Testis (tissue), 3 donors: ENCODE measurements around the gene VANGL2. TPM values are rescaled to one million over a fixed set of nuclear protein-coding genes. Genes with fewer than 3 reads are reported as not detected.

ENCODE experiments used
- DNase-seq: peaks from one replicate; pipeline ENCODE4 v3.0.0-alpha.2; 2019
- H3K27ac ChIP-seq, 2 donors: fragments of 200-600 bp; sonication (generic); one replicate each; pipeline ENCODE4 v1.5.1; 2019
- H3K27me3 ChIP-seq: fragments of 200-600 bp; sonication (generic); one replicate; pipeline ENCODE4 v1.5.1; 2019
- H3K36me3 ChIP-seq: fragments of 200-600 bp; sonication (generic); one replicate; pipeline ENCODE4 v1.5.1; 2017; ENCODE audit warnings: low read depth; ENCODE audit errors: missing control alignments
- H3K4me1 ChIP-seq: fragments of 200-600 bp; sonication (generic); one replicate; pipeline ENCODE4 v1.5.1; 2019
- H3K4me3 ChIP-seq, 2 donors: fragments of 200-600 bp; sonication (generic); one replicate each; pipeline ENCODE4 v1.5.1; 2017 to 2019
- H3K9me3 ChIP-seq: fragments of 200-600 bp; sonication (generic); one replicate; pipeline ENCODE4 v1.5.1; 2017
- POLR2A ChIP-seq: fragments of 450-650 bp; IDR thresholded peaks from one replicate; pipeline ENCODE4 v1.6.1; 2017; ENCODE audit warnings: antibody characterized with exemption, mild to moderate bottlenecking, moderate library complexity
- WGBS, 2 donors: methylation state at CpG; one replicate each; pipeline ENCODE4 v1.1.5; 2018; 5-methylcytosine and 5-hydroxymethylcytosine counted together
- intact Hi-C: fragments of 100-400 bp; cut with DNase I; formaldehyde crosslinking; loops from one replicate; pipeline ENCODE4 v1.15.1; 2023; ENCODE audit warnings: low total_unique reads
- polyA plus RNA-seq: library from polyadenylated mRNA; stranded (reverse); fragments of 350-450 nt; fragmentation: Illumina TruSeq; extraction: RNeasy Lipid Tissue Mini Kit (QIAGEN cat#74804); gene quantifications from one replicate; pipeline ENCODE4 v1.2.3, GENCODE V29; 2014; ENCODE audit warnings: low read depth, low replicate concordance; ENCODE audit not compliant: insufficient read depth
- total RNA-seq, 2 donors: library from RNA; depleted of rRNA; stranded (reverse); fragments of >200 nt; gene quantifications; one replicate each; pipeline ENCODE4 v1.2.3, GENCODE V29; 2016
- TF ChIP-seq, protein P1 (sequence below), 3 experiments: fragments of 450-650 bp in 2 of 3; fragments of 200-600 bp in 1 of 3; sonication (generic) in 1 of 3; IDR thresholded peaks; one replicate each; pipeline ENCODE4 v1.5.1; 2016 to 2019; ENCODE audit warnings: antibody characterized with exemption in 3 of 3, mild to moderate bottlenecking in 2 of 3, moderate library complexity in 1 of 3

The VANGL2 gene
- total and polyA plus RNA-seq, 3 donors from 2014 or later, result 3.6 to 5.9 (median 3.8) TPM

- no peak for DNase-seq
- TF ChIP-seq POLR2A, result no peak
- TF ChIP-seq, protein P1, sequence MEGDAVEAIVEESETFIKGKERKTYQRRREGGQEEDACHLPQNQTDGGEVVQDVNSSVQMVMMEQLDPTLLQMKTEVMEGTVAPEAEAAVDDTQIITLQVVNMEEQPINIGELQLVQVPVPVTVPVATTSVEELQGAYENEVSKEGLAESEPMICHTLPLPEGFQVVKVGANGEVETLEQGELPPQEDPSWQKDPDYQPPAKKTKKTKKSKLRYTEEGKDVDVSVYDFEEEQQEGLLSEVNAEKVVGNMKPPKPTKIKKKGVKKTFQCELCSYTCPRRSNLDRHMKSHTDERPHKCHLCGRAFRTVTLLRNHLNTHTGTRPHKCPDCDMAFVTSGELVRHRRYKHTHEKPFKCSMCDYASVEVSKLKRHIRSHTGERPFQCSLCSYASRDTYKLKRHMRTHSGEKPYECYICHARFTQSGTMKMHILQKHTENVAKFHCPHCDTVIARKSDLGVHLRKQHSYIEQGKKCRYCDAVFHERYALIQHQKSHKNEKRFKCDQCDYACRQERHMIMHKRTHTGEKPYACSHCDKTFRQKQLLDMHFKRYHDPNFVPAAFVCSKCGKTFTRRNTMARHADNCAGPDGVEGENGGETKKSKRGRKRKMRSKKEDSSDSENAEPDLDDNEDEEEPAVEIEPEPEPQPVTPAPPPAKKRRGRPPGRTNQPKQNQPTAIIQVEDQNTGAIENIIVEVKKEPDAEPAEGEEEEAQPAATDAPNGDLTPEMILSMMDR (IDR thresholded peaks at IDR 0.05), result no peak
- WGBS, 2 donors, result 78 to 88% methylated on average over 6 to 8 of the region's 8 CpGs
- no peaks in the 10 kb centered on the region for H3K36me3 ChIP-seq
- H3K4me3 ChIP-seq, result no peak overlapping the region
- H3K27me3 ChIP-seq, result no peaks in the 10 kb centered on the region
- no peak overlapping the region for H3K27ac ChIP-seq
- no peaks in the 10 kb centered on the region for H3K4me1 ChIP-seq
- H3K9me3 ChIP-seq, result no peaks in the 10 kb centered on the region
- intact Hi-C loops, result no loop called here
Measured at GRCh38 chr1:160360227-160360695, 40.1 kb upstream of the VANGL2 start.

DNA sequence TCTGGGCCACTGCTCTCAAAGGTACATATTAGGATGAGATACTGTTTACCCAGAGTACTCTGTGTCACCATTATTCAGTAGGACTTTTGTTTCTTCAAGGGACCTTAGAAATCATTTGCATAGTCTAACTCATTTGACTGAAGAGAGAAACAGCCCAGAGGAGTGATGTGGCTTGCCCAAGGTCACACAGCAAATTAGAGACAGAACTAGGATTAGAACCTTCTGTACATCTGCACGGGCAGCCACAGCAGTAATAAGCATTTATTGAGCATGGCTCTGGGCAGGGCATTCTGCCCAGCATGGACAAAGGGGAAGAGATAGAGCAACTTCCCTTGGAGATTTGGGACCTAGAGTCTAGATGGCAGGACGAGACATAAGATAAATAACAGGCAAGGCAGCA, 39.2 kb upstream of the VANGL2 start:
- DNase-seq, result no peak
- Histone ChIP-seq H3K27ac (no peak overlapping the region), H3K9me3 (no peaks in the 10 kb centered on the region), H3K4me3 (no peak overlapping the region), H3K27me3 (no peaks in the 10 kb centered on the region), H3K36me3 (no peaks in the 10 kb centered on the region), H3K4me1 (no peaks in the 10 kb centered on the region)
- intact Hi-C loops, result no loop called here
- TF ChIP-seq, protein P1 (IDR thresholded peaks at IDR 0.05), result no peak
- TF ChIP-seq POLR2A, result no peak
- 71 to 74% methylated on average over 2 of the region's 2 CpGs for WGBS, 2 donors

DNA sequence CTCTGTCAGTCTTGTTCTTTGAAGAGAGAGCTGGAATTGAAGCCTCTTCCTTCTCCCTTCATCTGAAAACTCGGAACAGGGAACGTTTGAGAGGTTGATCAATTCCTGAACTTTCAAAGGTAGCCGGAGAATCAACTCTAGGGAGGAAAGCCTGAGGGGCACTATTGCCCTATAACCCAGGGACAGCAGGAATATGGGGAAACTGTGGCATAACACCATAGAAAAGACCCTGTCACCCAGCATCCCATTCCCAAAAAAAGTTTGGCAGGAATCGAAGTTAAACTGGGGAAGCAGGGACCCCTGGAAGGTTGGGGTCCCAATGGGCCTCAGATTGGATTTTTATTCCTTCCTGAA, 38.6 kb upstream of the VANGL2 start:
- Histone ChIP-seq H3K4me3 (no peak overlapping the region), H3K27me3 (no peaks in the 10 kb centered on the region), H3K27ac (no peak overlapping the region), H3K4me1 (no peaks in the 10 kb centered on the region), H3K9me3 (no peaks in the 10 kb centered on the region), H3K36me3 (no peaks in the 10 kb centered on the region)
- TF ChIP-seq, protein P1 (IDR thresholded peaks at IDR 0.05), result no peak
- no peak for TF ChIP-seq POLR2A
- WGBS, 2 donors, result 75 to 88% methylated on average over 4 of the region's 4 CpGs
- no peak for DNase-seq
- intact Hi-C loops, result no loop called here

DNA sequence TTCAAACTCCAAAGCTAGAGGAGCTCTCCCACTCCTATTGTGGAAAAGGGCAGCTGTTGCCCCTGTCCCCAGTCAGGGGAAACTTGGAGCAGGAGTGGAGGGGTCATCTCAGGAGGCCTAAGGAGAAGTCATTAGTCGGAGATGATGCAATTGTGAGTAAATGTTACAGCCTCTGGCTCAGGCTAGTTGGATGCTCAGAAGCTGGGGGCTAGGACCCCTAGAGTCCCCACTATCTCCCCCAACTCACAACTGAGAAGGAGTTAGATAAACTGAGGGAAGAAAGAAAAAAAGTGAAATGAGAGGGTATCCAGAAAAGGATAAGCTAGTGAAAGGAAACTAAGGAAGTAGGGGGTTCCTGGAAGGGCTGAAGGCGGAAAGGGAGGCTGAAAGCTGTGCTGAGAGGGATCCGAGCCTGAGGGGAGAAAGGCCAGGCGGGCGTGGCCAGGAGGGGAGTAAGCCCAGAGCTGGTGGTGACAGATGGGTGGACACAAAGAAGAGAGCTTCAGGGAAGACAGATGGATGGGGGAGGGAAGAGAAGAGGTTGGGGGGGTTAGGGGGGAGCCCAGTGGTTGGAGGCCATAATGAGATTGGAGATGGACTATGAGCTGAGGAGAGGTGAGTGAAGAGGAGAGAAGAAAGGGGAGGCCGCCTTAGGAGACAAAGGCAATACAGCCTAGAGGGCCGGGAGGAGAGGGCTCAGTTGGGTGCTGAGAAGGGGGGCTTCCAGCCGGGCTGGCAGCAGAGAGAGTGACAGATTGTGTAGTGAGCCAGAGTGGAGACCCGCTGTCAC, 38.0 kb upstream of the VANGL2 start:
- no peak for DNase-seq
- Histone ChIP-seq H3K27ac (no peak overlapping the region), H3K4me1 (no peaks in the 10 kb centered on the region), H3K27me3 (no peaks in the 10 kb centered on the region), H3K9me3 (no peaks in the 10 kb centered on the region), H3K4me3 (no peak overlapping the region), H3K36me3 (no peaks in the 10 kb centered on the region)
- intact Hi-C loops, result no loop called here
- WGBS, 2 donors, result 81 to 89% methylated on average over 9 of the region's 9 CpGs
- TF ChIP-seq, protein P1 (IDR thresholded peaks at IDR 0.05), result no peak

GRCh38 chr1:160363010-160363409, 37.4 kb upstream of the VANGL2 start:
- TF ChIP-seq, protein P1 (IDR thresholded peaks at IDR 0.05), result no peak
- no peak for TF ChIP-seq POLR2A
- Histone ChIP-seq H3K27me3 (no peaks in the 10 kb centered on the region), H3K36me3 (no peaks in the 10 kb centered on the region), H3K9me3 (no peaks in the 10 kb centered on the region), H3K4me1 (no peaks in the 10 kb centered on the region), H3K4me3 (no peak overlapping the region), H3K27ac (no peak overlapping the region)
- WGBS, 2 donors, result 53% methylated on average over 5 of the region's 5 CpGs
- DNase-seq, result no peak
- intact Hi-C loops, result no loop called here
